Measurements from ENCODE around the gene DCX. TPM values are rescaled to one million over a fixed set of nuclear protein-coding genes. Genes with fewer than 3 reads are reported as not detected.

The DCX gene
- total and polyA plus RNA-seq, 5 donors from 2014 or later: not detected

- no peaks in the 10 kb centered on the region for H3K4me1 ChIP-seq (ENCODE audit: control insufficient read depth, insufficient read depth, low read length, poor library complexity, severe bottlenecking)
- H3K4me3 Mint-ChIP-seq: no peak overlapping the region
- no peak overlapping the region for H3K27ac Mint-ChIP-seq
- ATAC-seq (ENCODE audit: low read depth in 2 of 2) (no peak), DNase-seq (no peak)
- H3K27me3 Mint-ChIP-seq: no peaks in the 10 kb centered on the region
- no peaks in the 10 kb centered on the region for H3K9me3 ChIP-seq (ENCODE audit: control insufficient read depth in 2 of 2, low read length in 2 of 2)
- H3K27me3 ChIP-seq (ENCODE audit: control insufficient read depth, insufficient read depth, low read length): no peaks in the 10 kb centered on the region
- peaks cover 0 to 2% (median 0%) of the 10 kb centered on the region in 7 donors for H3K9me3 Mint-ChIP-seq
- H3K36me3 Mint-ChIP-seq: no peaks in the 10 kb centered on the region
- no peak overlapping the region for H3K27ac ChIP-seq (ENCODE audit: insufficient read depth, low read length, poor library complexity, severe bottlenecking)
- no peaks in the 10 kb centered on the region for H3K36me3 ChIP-seq (ENCODE audit: control insufficient read depth, insufficient read depth, low read length)
- no peaks in the 10 kb centered on the region for H3K4me1 Mint-ChIP-seq
- H3K4me3 ChIP-seq (ENCODE audit: low read depth, low read length): no peak overlapping the region
Measured at GRCh38 chrX:111431001-111431400, 19.0 kb upstream of the DCX start.

DNA sequence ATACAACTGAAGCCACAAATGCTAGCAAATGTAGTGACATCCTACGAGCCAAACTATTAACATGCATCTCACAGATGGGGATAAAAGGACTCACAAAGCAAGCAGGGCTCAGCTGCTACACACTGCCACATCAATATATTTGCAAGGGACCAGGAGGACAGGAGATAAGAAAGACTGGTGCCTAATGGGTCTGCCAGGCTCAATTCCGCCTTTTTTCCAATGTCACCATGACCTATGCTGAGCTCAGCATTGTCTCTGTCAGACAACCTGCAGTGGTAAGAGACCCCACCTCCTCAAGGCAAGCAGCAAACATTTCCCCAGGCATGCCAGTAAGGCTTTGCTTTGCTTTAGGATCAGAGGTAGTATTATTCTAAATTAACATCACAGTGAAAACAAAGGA, 435 bp downstream of the DCX start:
- Mint-ChIP-seq H3K27me3 (no peaks in the 10 kb centered on the region), H3K9me3 (no peaks in the 10 kb centered on the region), H3K4me1 (no peaks in the 10 kb centered on the region), H3K36me3 (no peaks in the 10 kb centered on the region), H3K27ac (no peak overlapping the region), H3K4me3 (no peak overlapping the region)
- no peak for ATAC-seq (ENCODE audit: low read depth in 2 of 2)
- no peak overlapping the region for H3K4me3 ChIP-seq (ENCODE audit: low read depth, low read length)
- H3K27me3 ChIP-seq (ENCODE audit: control insufficient read depth, insufficient read depth, low read length): no peaks in the 10 kb centered on the region
- H3K36me3 ChIP-seq (ENCODE audit: control insufficient read depth, insufficient read depth, low read length): no peaks in the 10 kb centered on the region
- H3K9me3 ChIP-seq (ENCODE audit: control insufficient read depth in 2 of 2, low read length in 2 of 2): no peaks in the 10 kb centered on the region
- DNase-seq: no peak
- no peak overlapping the region for H3K27ac ChIP-seq (ENCODE audit: insufficient read depth, low read length, poor library complexity, severe bottlenecking)
- no peaks in the 10 kb centered on the region for H3K4me1 ChIP-seq (ENCODE audit: control insufficient read depth, insufficient read depth, low read length, poor library complexity, severe bottlenecking)

- no peak overlapping the region for H3K27ac Mint-ChIP-seq
- H3K9me3 Mint-ChIP-seq: no peaks in the 10 kb centered on the region
- no peaks in the 10 kb centered on the region for H3K27me3 Mint-ChIP-seq
- ATAC-seq (ENCODE audit: low read depth in 2 of 2) (no peak), DNase-seq (no peak)
- H3K9me3 ChIP-seq (ENCODE audit: control insufficient read depth in 2 of 2, low read length in 2 of 2): no peaks in the 10 kb centered on the region
- no peak overlapping the region for H3K4me3 Mint-ChIP-seq
- no peaks in the 10 kb centered on the region for H3K36me3 ChIP-seq (ENCODE audit: control insufficient read depth, insufficient read depth, low read length)
- H3K4me1 Mint-ChIP-seq: no peaks in the 10 kb centered on the region
- no peaks in the 10 kb centered on the region for H3K36me3 Mint-ChIP-seq
- H3K27me3 ChIP-seq (ENCODE audit: control insufficient read depth, insufficient read depth, low read length): no peaks in the 10 kb centered on the region
- H3K4me1 ChIP-seq (ENCODE audit: control insufficient read depth, insufficient read depth, low read length, poor library complexity, severe bottlenecking): no peaks in the 10 kb centered on the region
- no peak overlapping the region for H3K27ac ChIP-seq (ENCODE audit: insufficient read depth, low read length, poor library complexity, severe bottlenecking)
- H3K4me3 ChIP-seq (ENCODE audit: low read depth, low read length): no peak overlapping the region
Measured at GRCh38 chrX:111410590-111411078, 1.4 kb downstream of the DCX start.

DNA sequence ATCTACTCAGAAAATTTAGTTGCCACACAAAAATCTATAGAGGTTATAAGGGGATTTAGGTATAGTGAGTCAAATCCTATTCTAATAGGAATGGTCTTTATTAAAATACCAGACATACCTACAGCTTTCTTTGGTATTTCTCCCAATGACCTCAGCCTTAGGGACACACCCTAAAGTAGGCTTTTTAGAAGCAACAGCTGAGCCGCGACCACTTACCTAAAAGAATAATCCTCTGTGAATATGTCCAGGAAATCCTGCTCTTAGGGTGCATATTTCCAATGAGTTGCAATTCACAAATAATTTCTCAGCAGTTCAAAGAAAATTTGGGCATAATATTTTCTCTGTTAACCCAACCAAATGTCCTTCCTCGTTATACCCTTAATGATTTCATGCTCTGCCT, 2.7 kb downstream of the DCX start:
- Histone ChIP-seq H3K27ac (ENCODE audit: insufficient read depth, low read length, poor library complexity, severe bottlenecking) (no peak overlapping the region), H3K9me3 (ENCODE audit: control insufficient read depth in 2 of 2, low read length in 2 of 2) (no peaks in the 10 kb centered on the region), H3K36me3 (ENCODE audit: control insufficient read depth, insufficient read depth, low read length) (no peaks in the 10 kb centered on the region), H3K27me3 (ENCODE audit: control insufficient read depth, insufficient read depth, low read length) (no peaks in the 10 kb centered on the region), H3K4me1 (ENCODE audit: control insufficient read depth, insufficient read depth, low read length, poor library complexity, severe bottlenecking) (no peaks in the 10 kb centered on the region), H3K4me3 (ENCODE audit: low read depth, low read length) (no peak overlapping the region)
- ATAC-seq (ENCODE audit: low read depth in 2 of 2) (no peak), DNase-seq (no peak)
- Mint-ChIP-seq H3K4me3 (no peak overlapping the region), H3K9me3 (no peaks in the 10 kb centered on the region), H3K27ac (no peak overlapping the region), H3K27me3 (no peaks in the 10 kb centered on the region), H3K4me1 (no peaks in the 10 kb centered on the region), H3K36me3 (no peaks in the 10 kb centered on the region)

GRCh38 chrX:111407948-111408347, 4.0 kb downstream of the DCX start:
- DNase-seq: no peak
- no peak overlapping the region for H3K27ac Mint-ChIP-seq
- Histone ChIP-seq H3K4me1 (ENCODE audit: control insufficient read depth, insufficient read depth, low read length, poor library complexity, severe bottlenecking) (no peaks in the 10 kb centered on the region), H3K9me3 (ENCODE audit: control insufficient read depth in 2 of 2, low read length in 2 of 2) (no peaks in the 10 kb centered on the region), H3K36me3 (ENCODE audit: control insufficient read depth, insufficient read depth, low read length) (no peaks in the 10 kb centered on the region), H3K27ac (ENCODE audit: insufficient read depth, low read length, poor library complexity, severe bottlenecking) (no peak overlapping the region), H3K4me3 (ENCODE audit: low read depth, low read length) (no peak overlapping the region), H3K27me3 (ENCODE audit: control insufficient read depth, insufficient read depth, low read length) (no peaks in the 10 kb centered on the region)
- peaks cover 0 to 1% (median 0%) of the 10 kb centered on the region in 7 donors for H3K9me3 Mint-ChIP-seq
- H3K4me1 Mint-ChIP-seq: no peaks in the 10 kb centered on the region
- ATAC-seq (ENCODE audit: low read depth in 2 of 2): no peak
- H3K4me3 Mint-ChIP-seq: no peak overlapping the region
- no peaks in the 10 kb centered on the region for H3K36me3 Mint-ChIP-seq
- no peaks in the 10 kb centered on the region for H3K27me3 Mint-ChIP-seq

DNA sequence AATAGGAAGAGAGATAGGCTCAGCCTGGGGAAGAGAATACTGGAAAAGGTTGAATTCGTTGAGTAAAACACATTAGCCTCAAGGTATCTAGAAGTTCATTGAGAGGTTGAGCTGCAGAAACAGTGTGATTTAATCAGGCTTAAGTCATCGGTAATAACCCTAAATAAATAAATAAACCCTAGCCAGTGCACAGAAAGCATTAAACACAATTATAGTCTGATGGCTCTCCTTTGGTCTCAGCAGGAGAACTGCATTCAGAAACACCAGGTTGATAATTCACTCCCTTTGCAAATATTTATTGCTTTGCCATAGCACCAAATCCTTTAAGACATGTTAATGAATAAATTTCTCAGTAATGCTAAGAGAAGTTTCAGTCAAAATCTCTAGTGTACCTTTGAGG, 9.6 kb downstream of the DCX start:
- Histone ChIP-seq H3K4me3 (ENCODE audit: low read depth, low read length) (no peak overlapping the region), H3K36me3 (ENCODE audit: control insufficient read depth, insufficient read depth, low read length) (no peaks in the 10 kb centered on the region)
- no peaks in the 10 kb centered on the region for H3K27me3 Mint-ChIP-seq

DNA sequence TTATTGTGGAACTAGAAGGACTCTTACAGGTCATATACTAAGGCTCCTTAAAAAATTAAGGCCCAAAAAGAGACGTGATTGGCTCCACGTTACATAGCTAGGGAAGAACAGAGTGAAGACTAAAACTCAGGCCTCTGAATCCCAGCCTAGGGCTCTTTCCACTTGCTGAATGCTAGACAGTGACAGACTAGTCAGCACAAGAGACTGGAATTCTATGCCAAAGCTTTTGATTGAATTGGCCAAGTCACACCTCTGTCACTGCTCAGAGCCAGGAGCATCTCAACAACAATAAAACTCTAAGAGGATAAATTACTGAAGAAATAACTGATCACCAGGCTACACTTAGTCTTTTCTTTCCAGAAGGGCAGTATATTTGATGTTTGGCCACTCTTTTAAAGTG, 16.8 kb downstream of the DCX start:
- no peaks in the 10 kb centered on the region for H3K9me3 Mint-ChIP-seq
- no peaks in the 10 kb centered on the region for H3K4me1 Mint-ChIP-seq
- H3K9me3 ChIP-seq (ENCODE audit: control insufficient read depth in 2 of 2, low read length in 2 of 2): no peaks in the 10 kb centered on the region
- no peaks in the 10 kb centered on the region for H3K4me1 ChIP-seq (ENCODE audit: control insufficient read depth, insufficient read depth, low read length, poor library complexity, severe bottlenecking)
- DNase-seq: no peak
- H3K4me3 ChIP-seq (ENCODE audit: low read depth, low read length): no peak overlapping the region
- ATAC-seq (ENCODE audit: low read depth in 2 of 2): no peak
- H3K27ac Mint-ChIP-seq: no peak overlapping the region
- H3K36me3 ChIP-seq (ENCODE audit: control insufficient read depth, insufficient read depth, low read length): no peaks in the 10 kb centered on the region
- H3K27me3 ChIP-seq (ENCODE audit: control insufficient read depth, insufficient read depth, low read length): no peaks in the 10 kb centered on the region
- no peak overlapping the region for H3K4me3 Mint-ChIP-seq
- H3K27ac ChIP-seq (ENCODE audit: insufficient read depth, low read length, poor library complexity, severe bottlenecking): no peak overlapping the region
- no peaks in the 10 kb centered on the region for H3K27me3 Mint-ChIP-seq
- no peaks in the 10 kb centered on the region for H3K36me3 Mint-ChIP-seq

More for the DNA sequence above, 9.6 kb downstream of the DCX start:
- H3K4me1 ChIP-seq (ENCODE audit: control insufficient read depth, insufficient read depth, low read length, poor library complexity, severe bottlenecking): no peaks in the 10 kb centered on the region
- no peak overlapping the region for H3K27ac ChIP-seq (ENCODE audit: insufficient read depth, low read length, poor library complexity, severe bottlenecking)
- Mint-ChIP-seq H3K4me3 (no peak overlapping the region), H3K27ac (no peak overlapping the region), H3K36me3 (no peaks in the 10 kb centered on the region), H3K9me3 (peaks cover 0 to 1% (median 0%) of the 10 kb centered on the region in 7 donors), H3K4me1 (no peaks in the 10 kb centered on the region)
- ATAC-seq (ENCODE audit: low read depth in 2 of 2) (no peak), DNase-seq (no peak)
- H3K27me3 ChIP-seq (ENCODE audit: control insufficient read depth, insufficient read depth, low read length): no peaks in the 10 kb centered on the region
- H3K9me3 ChIP-seq (ENCODE audit: control insufficient read depth in 2 of 2, low read length in 2 of 2): no peaks in the 10 kb centered on the region

- Mint-ChIP-seq H3K4me3 (no peak overlapping the region), H3K27me3 (no peaks in the 10 kb centered on the region), H3K4me1 (no peaks in the 10 kb centered on the region), H3K36me3 (no peaks in the 10 kb centered on the region), H3K9me3 (no peaks in the 10 kb centered on the region), H3K27ac (no peak overlapping the region)
- ATAC-seq (ENCODE audit: low read depth in 2 of 2) (no peak), DNase-seq (no peak)
- Histone ChIP-seq H3K4me1 (ENCODE audit: control insufficient read depth, insufficient read depth, low read length, poor library complexity, severe bottlenecking) (no peaks in the 10 kb centered on the region), H3K36me3 (ENCODE audit: control insufficient read depth, insufficient read depth, low read length) (no peaks in the 10 kb centered on the region), H3K9me3 (ENCODE audit: control insufficient read depth in 2 of 2, low read length in 2 of 2) (no peaks in the 10 kb centered on the region), H3K27me3 (ENCODE audit: control insufficient read depth, insufficient read depth, low read length) (no peaks in the 10 kb centered on the region), H3K27ac (ENCODE audit: insufficient read depth, low read length, poor library complexity, severe bottlenecking) (no peak overlapping the region), H3K4me3 (ENCODE audit: low read depth, low read length) (no peak overlapping the region)
Measured at GRCh38 chrX:111394569-111394968, 17.4 kb downstream of the DCX start.

Data from CD4-positive, CD25-positive, alpha-beta regulatory T cell (primary cell).